AG04449 (cell line): ENCODE results near the gene MAMDC4.

Experiments
- CTCF ChIA-PET: fragments of 350-600 bp; formaldehyde crosslinking; extraction: SDS; loops from one replicate; lab custom pipeline; 2021; ENCODE audit warnings: antibody characterized with exemption; lab: Yijun Ruan, JAX
- POLR2A ChIA-PET: fragments of 400-600, 350-600 bp; formaldehyde crosslinking; extraction: SDS; loops from one replicate; lab custom pipeline; 2020; ENCODE audit warnings: antibody characterized with exemption, inconsistent platforms; lab: Yijun Ruan, JAX
- DNase-seq: peaks from one replicate; pipeline ENCODE4 v3.0.0-alpha.2; 2010; ENCODE audit warnings: low read depth, low spot score
- H3K4me3 ChIP-seq: 2 replicates; pipeline ENCODE4 v1.5.1; 2011; ENCODE audit warnings: low read depth, mild to moderate bottlenecking, control low read depth, low read length
- CTCF ChIP-seq: IDR thresholded peaks from one replicate; pipeline ENCODE4 v1.5.1; 2011; ENCODE audit warnings: mild to moderate bottlenecking, moderate library complexity, low read length, control low read depth, inconsistent platforms; ENCODE audit not compliant: insufficient read depth; ENCODE audit errors: missing control alignments

The MAMDC4 gene

GRCh38 chr9:136828474-136829140 lies 23.5 kb upstream of the MAMDC4 start:
- H3K4me3 ChIP-seq: no peak overlapping the region
- DNase-seq: no peak
- ChIA-PET CTCF (interaction anchor here (2.1 kb wide), 1 partner anchor 14 kb away, joined by 12 read pairs; the partner anchor contains the start of gene AJM1), POLR2A (no interaction called here)
- no peak for TF ChIP-seq CTCF

GRCh38 chr9:136829412-136829811 lies 22.7 kb upstream of the MAMDC4 start:
- DNase-seq: no peak
- ChIA-PET CTCF (interaction anchor here (2.1 kb wide), 1 partner anchor 13 kb away, joined by 12 read pairs; the partner anchor contains the start of gene AJM1), POLR2A (no interaction called here)
- H3K4me3 ChIP-seq: no peak overlapping the region
- no peak for TF ChIP-seq CTCF

GRCh38 chr9:136829981-136830885 lies 21.9 kb upstream of the MAMDC4 start:
- DNase-seq: no peak
- ChIA-PET CTCF (interaction anchor here (2.1 kb wide), 1 partner anchor 12 kb away, joined by 12 read pairs; the partner anchor contains the start of gene AJM1), POLR2A (no interaction called here)
- no peak for TF ChIP-seq CTCF
- H3K4me3 ChIP-seq: no peak overlapping the region

GRCh38 chr9:136831002-136831719 lies 21.0 kb upstream of the MAMDC4 start:
- ChIA-PET POLR2A (no interaction called here), CTCF (interaction anchor here (3.6 kb wide), 1 partner anchor 12 kb away, joined by 22 read pairs; the partner anchor contains the start of gene AJM1)
- TF ChIP-seq CTCF: no peak
- H3K4me3 ChIP-seq: no peak overlapping the region
- DNase-seq: no peak

- no peak for DNase-seq
- no peak for TF ChIP-seq CTCF
- H3K4me3 ChIP-seq: no peak overlapping the region
- ChIA-PET CTCF (interaction anchor here (3.6 kb wide), 1 partner anchor 11 kb away, joined by 22 read pairs; the partner anchor contains the start of gene AJM1), POLR2A (no interaction called here)
Measured at GRCh38 chr9:136831720-136832104, 20.4 kb upstream of the MAMDC4 start.
